DOHH2 (cell line): ENCODE results near the gene PAX1.

Experiments
- CTCF ChIP-seq: fragments of 200-600 bp; sonication (generic); IDR thresholded peaks from one replicate; pipeline ENCODE4 v1.5.1; 2014; ENCODE audit warnings: antibody characterized with exemption, mild to moderate bottlenecking, low read depth, low read length; ENCODE audit not compliant: poor library complexity, severe bottlenecking
- EZH2phosphoT487 ChIP-seq: fragments of 200-600 bp; sonication (generic); IDR thresholded peaks from 2 replicates; pipeline ENCODE4 v1.6.1; 2017; ENCODE audit warnings: borderline replicate concordance, mild to moderate bottlenecking, antibody characterized with exemption, low read length, moderate library complexity, mixed read lengths

- TF ChIP-seq CTCF (no peak), EZH2phosphoT487 (no peak)
These were observed 6.3 kb upstream of the PAX1 start for GRCh38 chr20:21699216-21699508.
